Peyer's patch (tissue), 4 donors: ENCODE measurements around the gene KANSL1.

Experiments
- CTCF ChIP-seq, 6 experiments: fragments of 450-650 bp in 4 of 6; fragments of 200-600 bp in 2 of 6; sonication (generic) in 1 of 6; IDR thresholded peaks; one replicate each; pipeline ENCODE4 v1.5.1; 2017 to 2019; ENCODE audit warnings: antibody characterized with exemption in 6 of 6, mild to moderate bottlenecking in 3 of 6, moderate library complexity in 1 of 6
- POLR2A ChIP-seq, 2 donors: fragments of 450-650 bp; IDR thresholded peaks; one replicate each; pipeline ENCODE4 v1.5.1; 2017; ENCODE audit warnings: antibody characterized with exemption in 2 of 2, mild to moderate bottlenecking in 2 of 2, moderate library complexity in 2 of 2

DNA sequence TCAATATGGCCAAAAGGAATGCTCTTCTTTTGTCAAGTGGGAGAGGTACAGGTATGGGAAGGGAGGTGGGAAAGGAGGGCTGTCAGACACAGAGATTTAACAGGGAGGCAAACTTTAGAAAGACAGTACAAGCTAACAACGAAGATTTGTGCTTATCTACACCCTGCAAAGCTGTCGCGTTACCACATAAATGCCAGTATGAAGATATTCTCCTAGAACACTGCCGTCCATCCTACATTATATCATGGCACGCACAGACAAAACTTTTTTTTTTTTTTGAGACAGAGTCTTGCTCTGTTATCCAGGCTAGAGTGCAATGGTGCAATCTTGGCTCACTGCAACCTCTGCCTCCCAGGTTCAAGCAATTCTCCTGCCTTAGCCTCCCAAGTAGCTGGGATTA, 143.6 kb downstream of the KANSL1 start:
- TF ChIP-seq CTCF (IDR thresholded peaks at IDR 0.05) (no peak), POLR2A (IDR thresholded peaks at IDR 0.05) (no peak)
